Prostate gland (tissue), 2 donors: ENCODE data around the gene SLAMF8.

Experiments
- POLR2AphosphoS5 ChIP-seq: sonication (generic); formaldehyde crosslinking; IDR thresholded peaks from one replicate; pipeline ENCODE4 v1.6.1; 2017; ENCODE audit warnings: antibody characterized with exemption
- TF ChIP-seq, protein P1 (sequence below), 4 experiments: fragments of 200-600 bp in 2 of 4; fragments of 450-650 bp in 2 of 4; sonication (generic) in 2 of 4; IDR thresholded peaks; 1 replicate in 3 of 4; 2 replicates in 1 of 4; pipeline ENCODE4 v1.5.1; 2016 to 2019; ENCODE audit warnings: antibody characterized with exemption in 4 of 4, mild to moderate bottlenecking in 2 of 4, moderate library complexity in 2 of 4

DNA sequence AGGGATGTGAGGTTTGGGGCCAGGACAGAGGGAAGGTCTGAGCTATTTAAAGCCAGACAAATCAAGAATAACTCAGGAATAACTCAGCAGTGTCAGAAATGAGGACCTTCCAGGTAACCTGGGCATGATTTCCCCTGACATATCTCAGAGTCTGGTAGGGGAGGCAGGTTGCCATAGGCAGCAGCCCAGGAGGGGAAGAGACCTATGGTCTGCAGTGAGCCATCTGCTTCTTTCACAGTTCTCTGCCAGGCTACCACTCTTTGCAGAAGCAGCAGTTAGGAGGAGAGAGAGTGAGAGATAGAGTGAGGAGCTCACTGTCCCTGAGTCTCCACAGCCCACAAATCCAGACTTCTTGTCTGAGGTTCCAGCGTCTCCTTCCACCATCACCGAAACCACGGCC, 42.1 kb downstream of the SLAMF8 start:
- TF ChIP-seq, protein P1, sequence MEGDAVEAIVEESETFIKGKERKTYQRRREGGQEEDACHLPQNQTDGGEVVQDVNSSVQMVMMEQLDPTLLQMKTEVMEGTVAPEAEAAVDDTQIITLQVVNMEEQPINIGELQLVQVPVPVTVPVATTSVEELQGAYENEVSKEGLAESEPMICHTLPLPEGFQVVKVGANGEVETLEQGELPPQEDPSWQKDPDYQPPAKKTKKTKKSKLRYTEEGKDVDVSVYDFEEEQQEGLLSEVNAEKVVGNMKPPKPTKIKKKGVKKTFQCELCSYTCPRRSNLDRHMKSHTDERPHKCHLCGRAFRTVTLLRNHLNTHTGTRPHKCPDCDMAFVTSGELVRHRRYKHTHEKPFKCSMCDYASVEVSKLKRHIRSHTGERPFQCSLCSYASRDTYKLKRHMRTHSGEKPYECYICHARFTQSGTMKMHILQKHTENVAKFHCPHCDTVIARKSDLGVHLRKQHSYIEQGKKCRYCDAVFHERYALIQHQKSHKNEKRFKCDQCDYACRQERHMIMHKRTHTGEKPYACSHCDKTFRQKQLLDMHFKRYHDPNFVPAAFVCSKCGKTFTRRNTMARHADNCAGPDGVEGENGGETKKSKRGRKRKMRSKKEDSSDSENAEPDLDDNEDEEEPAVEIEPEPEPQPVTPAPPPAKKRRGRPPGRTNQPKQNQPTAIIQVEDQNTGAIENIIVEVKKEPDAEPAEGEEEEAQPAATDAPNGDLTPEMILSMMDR (IDR thresholded peaks at IDR 0.05) = no peak
- no peak for TF ChIP-seq POLR2AphosphoS5
